ENCODE data around the gene TBC1D9B. TPM values are rescaled to one million over a fixed set of nuclear protein-coding genes. Genes with fewer than 3 reads are reported as not detected.
A peak's percentile ranks its signal among the peaks of the same experiment; 100 is the strongest.

The TBC1D9B gene
- total RNA-seq, 4 donors from 2014 or later = 58.8 to 2,513 (median 108) TPM

DNA sequence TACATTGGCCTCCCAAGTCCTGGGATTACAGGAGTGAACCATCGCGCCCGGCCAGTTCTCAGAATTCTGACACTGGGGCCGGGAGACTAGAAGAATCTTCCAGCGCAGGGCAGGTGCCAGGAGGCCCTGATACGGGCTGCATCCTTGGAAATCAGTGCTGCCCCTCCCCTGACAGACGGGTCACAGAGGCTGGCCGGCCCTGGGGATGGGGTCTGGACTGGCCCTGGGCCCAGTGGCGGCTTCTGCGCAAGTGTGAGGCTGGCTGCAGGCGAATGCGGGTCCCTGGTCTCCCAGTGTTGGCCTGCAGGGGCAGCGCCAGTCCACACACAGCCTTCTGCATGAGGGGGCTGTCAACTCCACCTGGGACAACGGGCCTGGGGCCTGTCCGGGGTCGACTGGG is 831 bp upstream of the TBC1D9B start:
- DNase-seq = no peak
- Histone ChIP-seq H3K27ac (peak overlapping the region; percentile 77 to 82), H3K4me1 (peaks cover 0 to 8% of the 10 kb centered on the region in 2 donors), H3K36me3 (no peaks in the 10 kb centered on the region), H3K27me3 (no peaks in the 10 kb centered on the region), H3K4me3 (no peak overlapping the region), H3K9me3 (no peaks in the 10 kb centered on the region)
- TF ChIP-seq, protein P1, sequence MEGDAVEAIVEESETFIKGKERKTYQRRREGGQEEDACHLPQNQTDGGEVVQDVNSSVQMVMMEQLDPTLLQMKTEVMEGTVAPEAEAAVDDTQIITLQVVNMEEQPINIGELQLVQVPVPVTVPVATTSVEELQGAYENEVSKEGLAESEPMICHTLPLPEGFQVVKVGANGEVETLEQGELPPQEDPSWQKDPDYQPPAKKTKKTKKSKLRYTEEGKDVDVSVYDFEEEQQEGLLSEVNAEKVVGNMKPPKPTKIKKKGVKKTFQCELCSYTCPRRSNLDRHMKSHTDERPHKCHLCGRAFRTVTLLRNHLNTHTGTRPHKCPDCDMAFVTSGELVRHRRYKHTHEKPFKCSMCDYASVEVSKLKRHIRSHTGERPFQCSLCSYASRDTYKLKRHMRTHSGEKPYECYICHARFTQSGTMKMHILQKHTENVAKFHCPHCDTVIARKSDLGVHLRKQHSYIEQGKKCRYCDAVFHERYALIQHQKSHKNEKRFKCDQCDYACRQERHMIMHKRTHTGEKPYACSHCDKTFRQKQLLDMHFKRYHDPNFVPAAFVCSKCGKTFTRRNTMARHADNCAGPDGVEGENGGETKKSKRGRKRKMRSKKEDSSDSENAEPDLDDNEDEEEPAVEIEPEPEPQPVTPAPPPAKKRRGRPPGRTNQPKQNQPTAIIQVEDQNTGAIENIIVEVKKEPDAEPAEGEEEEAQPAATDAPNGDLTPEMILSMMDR (IDR thresholded peaks at IDR 0.05) = no peak
- no peak for TF ChIP-seq POLR2A (IDR thresholded peaks at IDR 0.05)
- intact Hi-C loops (cut with DNase I; ENCODE audit: low total_unique reads) = no loop called here

DNA sequence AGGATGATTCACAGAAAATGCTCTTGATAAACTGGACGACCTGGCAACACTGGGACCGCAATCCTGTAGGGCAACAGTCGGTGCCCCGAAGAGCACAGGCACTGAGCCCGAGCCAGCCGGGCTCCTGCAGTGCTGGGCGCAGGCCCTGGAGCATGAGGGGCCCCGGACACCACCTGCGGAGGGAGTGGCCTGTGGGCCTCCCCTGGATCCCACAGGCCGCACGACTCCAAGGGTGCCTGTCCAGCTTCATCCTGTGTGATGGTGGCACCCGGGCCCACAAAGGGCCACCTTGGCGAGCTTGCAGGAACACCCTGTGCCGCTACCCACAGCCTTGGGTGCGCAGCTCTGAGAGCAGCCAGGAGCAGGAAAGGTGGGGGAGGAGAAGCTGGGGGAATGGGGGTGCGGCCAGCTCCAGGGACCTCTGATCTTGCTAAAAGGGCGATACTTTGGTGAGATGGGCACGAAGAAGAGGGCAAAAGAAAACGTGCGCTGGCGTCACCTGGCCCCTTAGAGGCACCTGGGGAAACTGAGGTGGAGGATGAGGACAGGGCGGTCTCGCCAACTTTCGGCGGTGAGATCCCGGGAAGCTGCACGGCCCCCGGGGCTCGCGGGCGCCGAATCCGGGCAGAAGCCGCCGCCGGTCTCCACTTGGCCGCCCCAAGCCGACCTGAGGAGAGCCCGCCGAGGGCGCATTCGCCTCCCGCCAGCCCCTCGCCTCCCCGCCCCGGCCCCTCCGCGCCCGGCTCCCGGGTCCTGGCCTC is 722 bp downstream of the TBC1D9B start:
- Histone ChIP-seq H3K9me3 (no peaks in the 10 kb centered on the region), H3K4me3 (peak overlapping the region; percentile 42 to 61), H3K27ac (peak overlapping the region; percentile 76 to 82), H3K27me3 (no peaks in the 10 kb centered on the region), H3K36me3 (no peaks in the 10 kb centered on the region), H3K4me1 (peaks cover 0 to 8% of the 10 kb centered on the region in 2 donors)
- TF ChIP-seq, protein P1 (IDR thresholded peaks at IDR 0.05) = no peak
- TF ChIP-seq POLR2A (IDR thresholded peaks at IDR 0.05) = no peak
- intact Hi-C loops (cut with DNase I; ENCODE audit: low total_unique reads) = no loop called here
- DNase-seq = peak in 1 of 2 donors; percentile 33

DNA sequence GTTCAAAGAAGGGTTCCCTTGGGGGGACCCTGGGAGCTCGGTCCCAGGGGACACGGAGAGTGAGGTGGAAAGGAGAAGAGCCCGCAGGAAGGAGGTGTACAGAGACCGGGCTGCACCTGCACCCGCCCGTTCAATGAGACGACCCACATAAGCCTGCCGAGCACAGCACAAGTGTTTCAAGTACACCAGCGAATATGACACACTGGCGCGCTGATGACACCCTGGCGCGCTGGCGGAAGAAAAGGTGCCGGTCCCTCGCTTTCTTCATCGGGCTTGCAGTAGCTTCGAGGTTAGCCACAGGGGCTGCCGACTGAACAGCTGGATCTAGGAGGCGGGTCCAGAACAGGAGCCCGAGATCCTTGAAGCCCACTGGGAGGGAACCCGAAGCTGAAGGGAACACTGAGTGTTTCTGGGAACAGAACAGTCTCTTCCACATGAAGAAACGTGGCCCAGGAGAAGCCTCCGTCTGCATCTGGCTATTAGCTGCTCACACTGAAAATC is 1.4 kb downstream of the TBC1D9B start:
- Histone ChIP-seq H3K27ac (peak overlapping the region; percentile 76 to 82), H3K4me1 (peaks cover 0 to 8% of the 10 kb centered on the region in 2 donors), H3K27me3 (no peaks in the 10 kb centered on the region), H3K9me3 (no peaks in the 10 kb centered on the region), H3K4me3 (peak overlapping the region; percentile 42 to 61), H3K36me3 (no peaks in the 10 kb centered on the region)
- intact Hi-C loops (cut with DNase I; ENCODE audit: low total_unique reads) = no loop called here
- no peak for TF ChIP-seq POLR2A (IDR thresholded peaks at IDR 0.05)
- TF ChIP-seq, protein P1 (IDR thresholded peaks at IDR 0.05) = no peak
- DNase-seq = no peak

DNA sequence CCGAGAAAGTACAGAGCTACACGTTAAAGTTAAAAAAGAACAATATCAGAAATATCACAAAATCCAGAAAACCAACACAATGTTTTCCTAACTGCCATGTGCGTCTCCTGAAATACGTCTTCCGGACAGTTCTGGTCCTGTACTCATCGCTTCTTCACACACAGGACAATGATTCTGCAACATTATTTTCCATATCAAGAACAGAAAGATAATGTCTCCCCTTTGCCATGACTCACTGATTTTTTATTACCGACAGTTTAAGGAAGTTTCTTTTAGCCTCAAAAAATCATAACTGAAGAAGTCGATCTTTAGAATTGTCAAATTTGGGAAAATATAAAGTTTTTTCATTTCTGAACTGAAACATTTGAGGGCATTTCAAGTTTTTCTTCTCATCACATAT is 2.5 kb downstream of the TBC1D9B start:
- Histone ChIP-seq H3K4me3 (no peak overlapping the region), H3K9me3 (no peaks in the 10 kb centered on the region), H3K4me1 (peaks cover 0 to 8% of the 10 kb centered on the region in 2 donors), H3K27ac (no peak overlapping the region), H3K36me3 (no peaks in the 10 kb centered on the region), H3K27me3 (no peaks in the 10 kb centered on the region)
- TF ChIP-seq, protein P1 (IDR thresholded peaks at IDR 0.05) = no peak
- TF ChIP-seq POLR2A (IDR thresholded peaks at IDR 0.05) = no peak
- intact Hi-C loops (cut with DNase I; ENCODE audit: low total_unique reads) = no loop called here
- DNase-seq = no peak

DNA sequence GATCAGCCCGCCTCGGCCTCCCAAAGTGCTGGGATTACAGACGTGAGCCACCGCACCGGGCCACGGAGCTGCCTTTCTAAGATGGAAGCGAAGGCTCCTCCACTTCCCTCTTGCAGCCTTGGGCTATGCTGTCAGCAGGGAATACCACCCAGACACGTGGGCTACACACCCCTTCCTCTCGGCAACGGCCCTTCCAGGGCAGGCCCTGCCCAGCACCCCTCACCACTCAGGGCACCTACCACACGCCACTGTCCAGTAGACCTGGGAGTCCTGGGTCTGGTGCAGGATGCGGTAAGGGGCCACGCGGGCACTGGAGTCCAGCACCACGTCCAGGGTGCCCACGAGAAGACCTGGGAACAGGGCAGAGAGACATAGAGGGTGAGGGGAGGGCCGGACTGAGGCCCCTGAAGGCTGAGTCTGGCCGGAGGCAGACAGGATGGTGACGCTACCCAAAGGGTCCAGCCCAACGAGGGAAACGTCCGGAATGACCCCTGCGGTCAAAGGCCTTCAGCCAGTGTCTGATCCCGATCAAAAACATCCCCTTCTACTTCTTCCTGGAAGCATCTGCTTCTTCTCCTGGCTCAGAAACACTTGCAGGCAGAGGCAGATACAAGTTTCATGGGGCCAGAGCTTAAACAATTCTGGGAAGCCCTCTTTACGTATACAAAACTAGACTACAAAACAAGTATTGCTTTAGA is 3.1 kb downstream of the TBC1D9B start:
- DNase-seq = no peak
- intact Hi-C loops (cut with DNase I; ENCODE audit: low total_unique reads) = no loop called here

More for the DNA sequence above, 3.1 kb downstream of the TBC1D9B start:
- no peaks in the 10 kb centered on the region for H3K27me3 ChIP-seq
- H3K4me3 ChIP-seq = no peak overlapping the region
- TF ChIP-seq, protein P1 (IDR thresholded peaks at IDR 0.05) = no peak
- no peak for TF ChIP-seq POLR2A (IDR thresholded peaks at IDR 0.05)
- no peaks in the 10 kb centered on the region for H3K9me3 ChIP-seq
- no peaks in the 10 kb centered on the region for H3K36me3 ChIP-seq
- H3K27ac ChIP-seq = no peak overlapping the region
- H3K4me1 ChIP-seq = peaks cover 0 to 8% of the 10 kb centered on the region in 2 donors

Data from uterus (tissue), 4 donors.